Measurements from ENCODE around the gene CCT5.
"Not testable (repeated sequence)": the region's sequence is repeated elsewhere in the genome, so short reads cannot be mapped to it uniquely, and the experiment has no call there.

Gene CCT5

GRCh38 chr5:10277773-10278630 lies 27.9 kb downstream of the CCT5 start:
- DNase-seq (ENCODE audit: low read depth), result no peak

- no peak for DNase-seq (ENCODE audit: low read depth)
Observed at GRCh38 chr5:10278658-10279279, 28.7 kb downstream of the CCT5 start.

DNA sequence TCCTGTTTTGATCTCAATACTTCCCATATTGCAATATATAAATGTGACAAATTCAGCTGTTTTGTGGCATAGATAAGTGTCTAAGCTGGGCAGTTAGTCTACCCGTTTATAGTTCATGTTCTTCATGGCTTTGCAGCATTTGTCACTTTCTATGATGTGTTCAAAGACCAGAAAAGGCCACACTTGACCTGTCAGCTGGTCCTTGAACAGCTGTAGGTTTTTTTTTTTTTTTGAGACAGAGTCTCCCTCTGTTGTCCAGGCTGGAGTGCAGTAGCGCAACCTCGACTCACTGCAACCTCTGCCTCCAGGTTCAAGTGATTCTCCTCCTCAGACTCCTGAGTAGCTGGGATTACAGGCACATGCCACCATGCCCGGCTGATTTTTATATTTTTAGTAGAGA lies 29.2 kb downstream of the CCT5 start:
- DNase-seq (ENCODE audit: low read depth), result no peak

- no peak for DNase-seq (ENCODE audit: low read depth)
Observed at GRCh38 chr5:10279925-10280720, 30.0 kb downstream of the CCT5 start.

GRCh38 chr5:10283927-10284635 lies 34.0 kb downstream of the CCT5 start:
- DNase-seq (ENCODE audit: low read depth), result peak; percentile 64

DNA sequence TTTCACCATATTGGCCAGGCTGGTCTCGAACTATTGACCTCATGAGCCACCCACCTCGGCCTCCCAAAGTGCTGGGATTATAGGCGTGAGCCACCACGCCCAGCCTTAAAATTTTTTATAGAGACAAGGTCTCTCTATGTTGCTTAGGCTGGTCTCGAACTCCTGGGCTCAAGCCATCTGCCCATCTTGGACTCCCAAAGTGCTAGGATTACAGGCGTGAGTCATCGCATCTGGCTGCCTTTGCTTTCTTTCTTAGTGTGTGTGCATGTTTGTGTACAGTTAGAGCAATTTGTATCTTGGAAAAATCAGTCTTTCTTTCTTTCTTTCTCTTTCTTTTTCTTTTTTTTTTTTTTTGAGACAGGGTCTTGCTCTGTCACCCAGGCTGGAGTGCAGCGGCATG lies 35.3 kb downstream of the CCT5 start:
- not testable (repeated sequence) for DNase-seq (ENCODE audit: low read depth)

DNA sequence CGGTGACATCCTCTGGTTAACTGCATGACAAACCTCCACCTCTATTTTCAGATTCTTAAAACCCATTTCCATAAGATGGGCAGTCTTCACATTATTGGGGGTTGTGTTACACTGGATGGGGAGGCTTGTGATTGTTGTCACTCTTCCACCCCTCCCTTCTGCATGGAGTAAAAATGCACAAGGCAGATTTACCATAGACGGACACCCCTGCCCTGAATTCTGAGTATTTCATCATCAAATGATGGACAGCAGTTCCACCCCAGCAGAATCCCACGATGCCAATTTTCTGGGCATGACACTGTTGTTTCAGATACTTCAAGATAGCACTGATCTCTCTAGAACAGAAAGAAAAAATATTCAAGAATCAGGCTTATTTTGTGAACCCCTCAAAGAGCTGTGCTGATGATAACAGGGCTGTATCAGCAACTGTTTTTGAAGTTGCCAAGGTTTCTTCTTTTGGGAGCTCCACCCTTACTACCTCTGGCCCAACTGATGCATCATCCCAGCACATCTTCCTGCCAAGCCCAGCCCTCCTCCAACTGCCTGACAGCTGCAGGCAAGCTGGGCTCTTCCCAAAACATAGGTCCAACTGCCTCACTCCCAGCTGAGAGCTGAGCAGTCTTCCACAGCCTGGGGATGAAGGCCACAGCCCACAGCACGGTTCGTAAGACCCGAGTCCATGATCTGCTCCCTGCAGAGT lies 36.2 kb downstream of the CCT5 start:
- DNase-seq (ENCODE audit: low read depth), result no peak

DNA sequence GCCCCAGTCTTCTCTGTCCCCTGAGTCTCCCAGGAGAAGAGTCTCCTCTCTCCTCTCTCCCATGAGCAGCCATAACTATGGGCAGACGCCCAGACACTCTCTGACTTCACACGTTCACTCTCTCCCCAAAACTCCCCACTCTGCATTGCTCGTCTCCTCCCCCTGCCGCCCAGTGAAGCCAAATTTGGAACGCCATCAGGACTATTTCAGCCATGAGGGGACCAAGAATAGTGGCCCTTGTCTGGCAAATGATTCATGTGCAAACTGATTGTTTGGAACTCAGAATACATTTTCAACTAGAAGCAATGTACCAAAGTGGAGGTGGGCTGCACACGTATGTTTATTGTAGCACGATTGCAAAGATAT lies 36.8 kb downstream of the CCT5 start:
- no peak for DNase-seq (ENCODE audit: low read depth)

- peak; percentile 14 for DNase-seq (ENCODE audit: low read depth)
Observed at GRCh38 chr5:10288592-10289219, 38.6 kb downstream of the CCT5 start.

- no peak for DNase-seq (ENCODE audit: low read depth)
Observed at GRCh38 chr5:10289353-10289752, 39.3 kb downstream of the CCT5 start.

DNA sequence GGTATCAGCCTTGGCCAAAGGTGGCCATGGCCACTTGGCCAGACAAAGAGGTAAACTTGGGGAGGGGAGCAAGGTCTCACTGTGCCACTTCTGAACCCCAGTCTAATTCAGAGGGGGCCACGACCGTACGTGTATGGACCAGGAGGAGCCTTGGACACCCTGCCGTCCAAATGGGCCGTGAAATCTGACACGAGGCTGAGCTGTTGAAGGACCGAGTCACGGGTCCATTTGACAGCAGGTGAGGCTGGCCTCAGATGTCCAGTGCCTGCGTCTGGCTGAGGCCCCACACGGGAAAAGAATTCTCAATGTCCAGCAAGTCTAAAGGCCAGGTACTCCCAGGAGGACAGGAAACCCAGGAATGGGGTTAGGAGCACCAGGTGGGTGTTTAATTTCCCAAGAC lies 39.9 kb downstream of the CCT5 start:
- no peak for DNase-seq (ENCODE audit: low read depth)

DNA sequence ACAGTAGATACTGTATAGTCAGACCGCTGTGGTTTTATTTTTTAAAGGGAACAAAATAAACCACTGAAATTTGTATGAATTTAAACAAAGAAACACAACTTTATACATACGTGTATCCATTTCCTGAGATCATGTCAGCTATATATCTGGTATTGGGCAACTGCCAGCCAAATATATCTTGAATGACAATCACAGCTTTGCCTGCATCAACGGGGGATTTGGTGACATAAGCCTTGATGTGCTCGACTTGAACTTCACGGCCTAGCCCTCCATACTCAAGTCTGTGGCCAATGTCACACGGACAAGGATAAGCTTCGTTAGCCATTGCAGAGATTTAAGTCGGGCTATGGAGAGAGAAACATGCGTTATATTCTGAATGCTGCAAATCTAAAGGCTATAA lies 40.4 kb downstream of the CCT5 start:
- no peak for DNase-seq (ENCODE audit: low read depth)

DNA sequence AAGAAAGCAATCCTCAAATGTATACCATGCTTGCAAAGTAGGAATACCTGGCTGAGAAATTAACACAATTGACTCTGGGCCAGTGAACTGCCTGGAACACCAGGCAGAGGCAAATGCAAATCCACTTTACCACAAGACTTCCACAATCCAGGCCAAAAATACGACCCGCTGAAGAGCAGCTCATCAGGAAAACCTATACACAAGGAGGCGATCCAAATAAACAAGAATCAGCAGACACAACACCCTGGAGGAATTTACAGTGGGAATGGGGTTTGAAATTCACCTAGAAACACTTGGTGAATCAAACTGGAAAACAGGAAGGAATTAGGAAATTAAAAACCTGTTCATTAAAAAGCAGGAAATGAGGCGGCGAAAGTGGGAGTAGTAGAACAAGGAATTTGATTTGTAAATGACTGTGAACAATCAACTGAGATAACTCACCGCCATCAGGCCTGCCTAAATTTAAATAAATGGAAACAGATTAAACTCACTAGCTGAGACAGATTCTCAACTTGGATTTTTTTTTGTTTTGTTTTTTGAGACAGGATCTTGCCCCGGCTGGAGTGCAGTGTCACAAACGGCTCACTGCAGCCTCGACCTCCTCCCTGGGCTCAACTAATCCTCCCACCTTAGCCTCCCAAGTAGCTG lies 41.7 kb downstream of the CCT5 start:
- no peak for DNase-seq (ENCODE audit: low read depth)

DNA sequence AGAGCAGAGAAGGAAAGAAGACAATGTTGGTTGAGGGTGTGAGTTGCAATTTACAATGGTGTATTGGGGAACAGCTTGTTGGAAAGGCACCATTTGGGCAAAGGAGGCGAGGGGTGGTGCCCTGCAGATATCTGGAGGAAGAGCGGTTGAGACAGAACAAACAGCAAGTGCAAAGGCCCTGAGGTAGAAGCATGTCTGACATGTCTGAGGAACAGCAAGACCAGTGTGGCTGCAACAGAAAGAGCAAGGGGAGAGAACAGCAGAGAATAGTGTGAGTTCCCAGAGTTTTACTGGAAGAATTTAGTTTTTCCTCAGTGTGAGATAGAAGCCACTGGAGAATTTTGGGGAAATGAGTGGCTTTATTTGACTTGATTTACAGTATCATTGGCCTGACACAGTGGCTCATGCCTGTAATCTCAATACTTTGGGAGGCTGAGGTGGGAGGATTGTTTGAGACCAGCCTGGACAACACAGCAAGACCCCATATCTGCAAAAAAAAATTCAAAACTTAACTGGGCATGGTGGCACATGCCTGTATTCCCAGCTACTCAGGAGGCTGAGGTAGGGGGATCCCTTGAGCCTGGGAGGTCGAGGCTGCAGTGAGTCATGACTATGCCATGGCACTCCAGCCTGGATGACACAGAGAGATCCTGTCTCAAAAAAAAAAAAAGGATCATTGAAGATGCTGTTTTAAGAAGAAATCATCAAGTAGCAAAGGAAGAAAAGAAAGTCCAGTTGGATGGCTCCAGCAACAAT lies 44.0 kb downstream of the CCT5 start:
- no peak for DNase-seq (ENCODE audit: low read depth)

DNA sequence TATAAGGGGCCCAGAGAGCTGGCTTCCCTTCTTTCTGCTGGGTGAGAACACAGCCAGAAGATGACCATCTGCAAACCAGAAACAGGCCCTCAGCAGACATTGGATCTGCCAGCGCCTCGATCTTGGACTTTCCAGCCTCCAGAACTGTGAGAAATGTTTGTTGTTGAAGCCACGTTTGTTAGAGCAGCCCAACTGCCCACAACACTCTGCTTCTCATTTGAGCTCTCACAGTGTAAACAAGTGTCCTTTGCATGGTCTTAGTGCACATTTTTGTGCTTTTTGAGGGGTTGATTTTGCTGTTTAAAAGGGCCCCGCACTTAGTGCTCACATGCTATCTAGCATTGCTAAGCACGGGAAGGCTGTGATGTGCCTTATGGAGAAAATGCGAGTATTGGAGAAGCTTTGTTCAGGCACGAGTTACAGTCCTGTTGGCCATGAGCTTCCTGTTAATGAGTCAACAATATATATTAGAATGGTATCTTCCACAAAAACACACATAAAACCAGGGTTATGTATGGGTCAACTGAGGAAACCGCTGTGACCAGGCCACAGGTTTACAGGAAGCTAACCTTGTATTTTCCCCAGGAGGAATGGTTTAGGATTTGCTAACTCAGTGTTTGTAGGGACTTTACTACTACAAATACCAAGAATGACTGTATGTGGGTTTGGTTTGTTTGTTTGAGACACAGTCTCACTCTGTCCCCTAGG lies 45.7 kb downstream of the CCT5 start:
- DNase-seq (ENCODE audit: low read depth), result no peak

DNA sequence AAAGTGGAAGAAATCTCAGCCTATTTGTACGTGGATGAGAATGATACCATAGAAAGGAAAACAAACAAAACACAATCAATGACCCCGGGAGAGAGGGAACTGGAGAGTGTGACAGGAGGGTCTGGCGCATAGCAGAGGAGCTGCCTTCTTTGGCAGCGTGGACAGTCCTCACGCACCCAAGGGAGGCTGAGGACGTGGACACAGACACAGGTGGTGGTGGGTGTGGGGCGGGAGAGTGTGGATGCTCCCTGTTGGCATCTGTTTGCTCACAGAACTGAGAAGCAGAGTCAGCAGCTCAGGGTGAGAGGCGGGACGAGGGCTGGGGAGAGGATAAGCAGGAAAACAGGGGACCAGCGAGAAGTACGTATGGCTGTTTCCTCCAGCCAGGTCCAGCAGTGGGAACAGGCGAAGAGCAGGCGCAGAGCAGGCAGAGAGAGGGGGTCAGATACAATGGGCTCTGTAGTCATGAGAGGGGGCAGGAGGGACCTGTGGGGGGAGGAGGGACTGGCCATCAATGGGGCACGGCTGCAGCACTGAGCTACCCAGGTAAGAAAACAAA lies 47.6 kb downstream of the CCT5 start:
- no peak for DNase-seq (ENCODE audit: low read depth)

- no peak for DNase-seq (ENCODE audit: low read depth)
Observed at GRCh38 chr5:10300246-10300645, 50.2 kb downstream of the CCT5 start.

DNA sequence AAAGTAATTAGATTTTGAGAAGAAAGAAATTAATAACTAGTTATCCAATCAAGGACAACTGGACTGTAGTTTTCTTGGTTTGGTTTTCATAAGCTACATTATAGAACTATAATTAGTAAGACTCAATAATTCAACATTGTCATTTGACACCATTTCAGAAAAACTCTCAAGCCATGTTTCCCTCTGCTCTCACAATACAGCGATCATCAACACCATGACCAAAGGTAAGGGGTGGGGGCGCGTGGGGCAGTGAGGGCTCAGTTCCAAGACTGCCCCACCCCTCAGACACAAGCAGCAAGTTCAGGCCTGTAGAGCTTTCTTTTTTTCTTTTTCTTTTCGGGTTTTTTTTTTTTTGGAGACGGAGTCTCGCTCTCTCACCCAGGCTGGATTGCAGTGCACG lies 51.2 kb downstream of the CCT5 start:
- no peak for DNase-seq (ENCODE audit: low read depth)

Data from activated gamma-delta T cell treated with anti-CD3 and anti-CD28 coated beads, Interleukin-2, amount 50 U/mL, for 16 hours (primary cell).